ENCODE results near the gene BEST1.

- TF ChIP-seq CTCF (conservative IDR thresholded peaks at IDR 0.05; ENCODE audit: low read length) (no peak), EZH2phosphoT487 (IDR thresholded peaks at IDR 0.05; ENCODE audit: borderline replicate concordance, low read depth, low read length) (no peak)
Observed at GRCh38 chr11:61975638-61976419, 25.7 kb downstream of the BEST1 start.

All from OCI-LY7 (cell line).